Mesodermal cell (in vitro differentiated cells): ENCODE measurements around the gene PLAAT4.

ENCODE experiments used
- H3K27ac ChIP-seq: 2 replicates; pipeline ENCODE4 v1.7.0; 2013; ENCODE audit warnings: mild to moderate bottlenecking, low read depth, low read length, moderate library complexity; ENCODE audit not compliant: severe bottlenecking
- H3K36me3 ChIP-seq: 2 replicates; pipeline ENCODE4 v1.7.1; 2013; ENCODE audit warnings: mild to moderate bottlenecking, low read length, moderate library complexity; ENCODE audit not compliant: control insufficient read depth, insufficient read depth
- H3K4me1 ChIP-seq: one replicate; pipeline ENCODE4 v1.7.1; 2013; ENCODE audit warnings: mild to moderate bottlenecking, low read length; ENCODE audit not compliant: insufficient read depth, control insufficient read depth, poor library complexity, severe bottlenecking
- H3K4me3 ChIP-seq: 2 replicates; pipeline ENCODE4 v1.7.0; 2013; ENCODE audit warnings: low read length, control low read depth, mild to moderate bottlenecking; ENCODE audit not compliant: insufficient read depth, poor library complexity, severe bottlenecking; ENCODE audit errors: extremely low read depth
- H3K9me3 ChIP-seq: 2 replicates; pipeline ENCODE4 v1.7.1; 2013; ENCODE audit warnings: mild to moderate bottlenecking, low read length, moderate library complexity; ENCODE audit not compliant: control insufficient read depth
- WGBS, 2 experiments: methylation state at CpG; one replicate each; pipeline ENCODE4 v1.1.5; 2013; ENCODE audit warnings: missing lambda C conversion rate in 2 of 2; ENCODE audit not compliant: insufficient coverage in 2 of 2; 5-methylcytosine and 5-hydroxymethylcytosine counted together

The PLAAT4 gene

GRCh38 chr11:63501236-63501635 lies 35.4 kb upstream of the PLAAT4 start:
- WGBS, 2 experiments: 67 to 75% methylated on average over 1 of the region's 1 CpG
- Histone ChIP-seq H3K4me3 (no peak overlapping the region), H3K9me3 (peaks cover 14% of the 10 kb centered on the region), H3K36me3 (no peaks in the 10 kb centered on the region), H3K4me1 (peaks cover 5% of the 10 kb centered on the region), H3K27ac (no peak overlapping the region)

DNA sequence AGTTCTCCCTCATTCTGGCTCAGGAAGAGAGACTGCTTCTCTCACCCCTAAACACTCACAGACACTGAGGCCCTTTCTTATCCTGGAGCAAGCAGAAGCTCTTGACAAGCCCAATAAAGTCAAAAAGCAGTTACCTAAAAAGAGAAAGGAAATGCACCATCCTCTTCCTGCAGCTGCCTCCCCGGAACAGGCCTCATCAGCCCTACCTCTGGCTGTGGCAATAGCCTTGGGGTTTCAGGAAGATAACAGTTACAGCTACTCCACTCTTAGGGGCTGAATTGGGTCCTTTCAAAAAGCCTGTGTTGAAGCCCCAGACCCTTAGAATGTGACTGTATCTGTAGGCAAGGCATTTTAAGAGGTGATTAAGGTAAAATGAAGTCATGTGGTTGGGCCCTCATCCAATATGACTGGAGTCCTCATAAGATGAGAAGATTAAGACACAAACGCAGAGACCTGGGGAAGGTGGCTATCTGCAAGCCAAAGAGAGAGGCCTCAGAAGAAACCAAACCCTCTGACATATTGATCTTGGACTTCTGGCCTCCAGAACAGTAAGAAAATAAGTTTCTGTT lies 34.3 kb upstream of the PLAAT4 start:
- no peak overlapping the region for H3K27ac ChIP-seq
- WGBS, 2 experiments: 83 to 100% methylated on average over 1 of the region's 2 CpGs
- no peak overlapping the region for H3K4me3 ChIP-seq
- peaks cover 14% of the 10 kb centered on the region for H3K9me3 ChIP-seq
- H3K4me1 ChIP-seq: peaks cover 8% of the 10 kb centered on the region
- no peaks in the 10 kb centered on the region for H3K36me3 ChIP-seq

- Histone ChIP-seq H3K27ac (no peak overlapping the region), H3K4me3 (no peak overlapping the region), H3K9me3 (peaks cover 14% of the 10 kb centered on the region), H3K36me3 (no peaks in the 10 kb centered on the region), H3K4me1 (peaks cover 8% of the 10 kb centered on the region)
- 77 to 89% methylated on average over 2 to 3 of the region's 6 CpGs for WGBS, 2 experiments
Observed at GRCh38 chr11:63503492-63503891, 33.1 kb upstream of the PLAAT4 start.

- WGBS, 2 experiments: 67 to 78% methylated on average over 1 of the region's 1 CpG
- Histone ChIP-seq H3K4me3 (no peak overlapping the region), H3K4me1 (peaks cover 8% of the 10 kb centered on the region), H3K36me3 (no peaks in the 10 kb centered on the region), H3K9me3 (peaks cover 10% of the 10 kb centered on the region), H3K27ac (no peak overlapping the region)
Observed at GRCh38 chr11:63504054-63504453, 32.6 kb upstream of the PLAAT4 start.

GRCh38 chr11:63504933-63505586 lies 31.5 kb upstream of the PLAAT4 start:
- no peaks in the 10 kb centered on the region for H3K36me3 ChIP-seq
- peaks cover 8% of the 10 kb centered on the region for H3K4me1 ChIP-seq
- H3K27ac ChIP-seq: no peak overlapping the region
- no peak overlapping the region for H3K4me3 ChIP-seq
- peaks cover 4% of the 10 kb centered on the region for H3K9me3 ChIP-seq
- 94% methylated on average over 4 of the region's 4 CpGs for WGBS, 2 experiments

- no peaks in the 10 kb centered on the region for H3K9me3 ChIP-seq
- H3K27ac ChIP-seq: no peak within 1 kb of the TSS
- no peak within 1 kb of the TSS for H3K4me3 ChIP-seq
- WGBS, 2 experiments: 16 to 74% methylated on average over 3 to 9 of the region's 15 CpGs
- H3K4me1 ChIP-seq: peaks cover 13% of the 10 kb centered on the region
- no peaks in the 10 kb centered on the region for H3K36me3 ChIP-seq
Observed at GRCh38 chr11:63505857-63506528, 30.6 kb upstream of the PLAAT4 start, which contains the start of gene LGALS12. LGALS12 (plus strand) TSS chr11:63506084; CDS start chr11:63506459, 375 bp downstream.

- Histone ChIP-seq H3K9me3 (no peaks in the 10 kb centered on the region), H3K4me3 (no peak overlapping the region), H3K4me1 (peaks cover 19% of the 10 kb centered on the region), H3K36me3 (no peaks in the 10 kb centered on the region), H3K27ac (no peak overlapping the region)
- no CpG with 5 or more reads among the region's 2 CpGs for WGBS, 2 experiments
Observed at GRCh38 chr11:63506876-63507275, 29.7 kb upstream of the PLAAT4 start.

GRCh38 chr11:63507511-63507910 lies 29.1 kb upstream of the PLAAT4 start:
- peaks cover 19% of the 10 kb centered on the region for H3K4me1 ChIP-seq
- no peaks in the 10 kb centered on the region for H3K36me3 ChIP-seq
- no peaks in the 10 kb centered on the region for H3K9me3 ChIP-seq
- WGBS, 2 experiments: 95 to 100% methylated on average over 1 to 2 of the region's 2 CpGs
- H3K4me3 ChIP-seq: no peak overlapping the region
- no peak overlapping the region for H3K27ac ChIP-seq

DNA sequence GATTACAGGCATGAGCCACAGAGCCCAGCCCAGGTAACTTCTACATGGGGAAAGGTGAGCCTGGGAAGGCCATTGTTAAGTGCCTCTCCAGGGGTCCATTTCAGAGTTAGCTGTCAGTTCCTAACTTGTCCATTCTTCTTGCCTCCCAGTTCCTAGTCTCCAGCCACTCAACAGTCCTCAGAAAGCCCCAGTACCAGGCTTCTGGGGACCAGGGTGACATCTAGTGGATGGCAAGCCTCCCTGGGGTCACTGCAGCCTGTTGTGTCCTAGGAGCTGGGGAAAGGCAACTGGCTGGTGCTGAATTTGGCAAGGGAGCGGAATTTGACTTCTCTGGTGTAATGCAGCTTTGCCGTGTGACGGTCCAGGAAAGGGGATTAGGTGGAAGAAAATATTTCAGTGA lies 28.6 kb upstream of the PLAAT4 start:
- Histone ChIP-seq H3K36me3 (no peaks in the 10 kb centered on the region), H3K4me3 (no peak overlapping the region), H3K27ac (no peak overlapping the region), H3K9me3 (no peaks in the 10 kb centered on the region), H3K4me1 (peaks cover 19% of the 10 kb centered on the region)
- WGBS, 2 experiments: 86 to 100% methylated on average over 3 of the region's 3 CpGs

DNA sequence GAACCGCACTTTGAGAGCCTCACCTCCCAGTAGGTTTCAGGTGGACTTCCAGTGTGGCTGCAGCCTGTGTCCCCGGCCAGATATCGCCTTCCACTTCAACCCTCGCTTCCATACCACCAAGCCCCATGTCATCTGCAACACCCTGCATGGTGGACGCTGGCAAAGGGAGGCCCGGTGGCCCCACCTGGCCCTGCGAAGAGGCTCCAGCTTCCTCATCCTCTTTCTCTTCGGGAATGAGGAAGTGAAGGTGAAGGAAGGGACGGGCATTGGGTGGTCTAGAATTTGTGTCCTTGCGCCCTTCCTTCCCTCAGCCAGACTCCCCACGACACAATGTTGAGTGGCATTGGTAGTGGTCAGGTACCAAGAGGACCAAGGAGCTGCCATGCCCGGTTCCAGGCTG lies 27.9 kb upstream of the PLAAT4 start:
- Histone ChIP-seq H3K27ac (no peak overlapping the region), H3K4me1 (peaks cover 19% of the 10 kb centered on the region), H3K9me3 (no peaks in the 10 kb centered on the region), H3K36me3 (no peaks in the 10 kb centered on the region), H3K4me3 (no peak overlapping the region)
- 93 to 95% methylated on average over 6 of the region's 12 CpGs for WGBS, 2 experiments
